GM23338 (cell line): ENCODE data around the gene PTPN6. TPM values are rescaled to one million over a fixed set of nuclear protein-coding genes. Genes with fewer than 3 reads are reported as not detected.

Experiments
- ATAC-seq: fragments of 200-7000 bp; cut with Tn5 transposase; 3 replicates; pipeline ENCODE4 v1.9.1; 2020
- DNase-seq: peaks from one replicate; pipeline ENCODE4 v3.0.0-alpha.2; 2015; ENCODE audit warnings: low spot score
- H2AFZ ChIP-seq: fragments of 200-600 bp; sonication (generic); 2 replicates; pipeline ENCODE4 v1.8.0; 2016; ENCODE audit warnings: antibody characterized with exemption, mild to moderate bottlenecking, moderate library complexity
- H3F3A ChIP-seq: fragments of 200-600 bp; sonication (generic); replicated peaks from 2 replicates; pipeline ENCODE4 v1.8.0; 2017; ENCODE audit warnings: antibody characterized with exemption, mixed run types, low read depth
- H3K27ac ChIP-seq: fragments of 200-600 bp; sonication (generic); 2 replicates; pipeline ENCODE4 v1.6.1; 2016; ENCODE audit warnings: low read depth
- H3K27me3 ChIP-seq: fragments of 200-600 bp; sonication (generic); 2 replicates; pipeline ENCODE4 v1.8.0; 2016; ENCODE audit warnings: mild to moderate bottlenecking, mixed run types, moderate library complexity; ENCODE audit not compliant: insufficient read depth
- H3K36me3 ChIP-seq: fragments of 200-600 bp; sonication (generic); 2 replicates; pipeline ENCODE4 v1.8.0; 2016; ENCODE audit warnings: mild to moderate bottlenecking; ENCODE audit not compliant: insufficient read depth
- H3K4me1 ChIP-seq: fragments of 200-600 bp; sonication (generic); 2 replicates; pipeline ENCODE4 v1.8.0; 2016; ENCODE audit warnings: mild to moderate bottlenecking, moderate library complexity; ENCODE audit not compliant: insufficient read depth
- H3K4me2 ChIP-seq: fragments of 200-600 bp; sonication (generic); 2 replicates; pipeline ENCODE4 v1.7.1; 2017; ENCODE audit warnings: mixed run types
- H3K4me3 ChIP-seq: fragments of 200-600 bp; sonication (generic); 2 replicates; pipeline ENCODE4 v1.6.1; 2016; ENCODE audit warnings: mixed run types
- H3K79me2 ChIP-seq: fragments of 200-600 bp; sonication (generic); replicated peaks from 2 replicates; pipeline ENCODE4 v1.8.0; 2017; ENCODE audit warnings: mild to moderate bottlenecking; ENCODE audit not compliant: insufficient read depth
- H3K9me2 ChIP-seq: fragments of 200-600 bp; sonication (generic); 2 replicates; pipeline ENCODE4 v1.8.0; 2017; ENCODE audit not compliant: insufficient read depth
- H4K20me1 ChIP-seq: fragments of 200-600 bp; sonication (generic); replicated peaks from 2 replicates; pipeline ENCODE4 v1.8.0; 2017; ENCODE audit warnings: mild to moderate bottlenecking; ENCODE audit not compliant: insufficient read depth
- H3K27ac Mint-ChIP-seq: 2 replicates; pipeline ENCODE4 v1.8.0; 2020; ENCODE audit warnings: inconsistent platforms, mild to moderate bottlenecking, moderate library complexity, mixed read lengths
- H3K27me3 Mint-ChIP-seq: 3 replicates; pipeline ENCODE4 v1.8.0; 2022; ENCODE audit warnings: low read depth, mild to moderate bottlenecking, moderate library complexity, mixed read lengths, inconsistent platforms; ENCODE audit not compliant: insufficient read depth, poor library complexity
- H3K36me3 Mint-ChIP-seq: 3 replicates; pipeline ENCODE4 v1.8.0; 2021; ENCODE audit warnings: low read depth, mild to moderate bottlenecking, inconsistent platforms, moderate library complexity, mixed read lengths
- H3K4me1 Mint-ChIP-seq: 3 replicates; pipeline ENCODE4 v1.8.0; 2020; ENCODE audit warnings: mild to moderate bottlenecking, inconsistent platforms, mixed read lengths
- H3K4me3 Mint-ChIP-seq: 3 replicates; pipeline ENCODE4 v1.8.0; 2021; ENCODE audit warnings: moderate library complexity, mild to moderate bottlenecking, inconsistent platforms, mixed read lengths
- H3K9me3 Mint-ChIP-seq: 3 replicates; pipeline ENCODE4 v1.8.0; 2020; ENCODE audit warnings: moderate library complexity, mild to moderate bottlenecking, inconsistent platforms, mixed read lengths
- CREB1 ChIP-seq: fragments of 250-450 bp; sonication (Bioruptor Pico); IDR thresholded peaks from 2 replicates; pipeline ENCODE4 v1.5.0; 2020; ENCODE audit warnings: low read depth, mild to moderate bottlenecking, moderate library complexity
- CTCF ChIP-seq, 2 experiments: fragments of 200-600 bp in 1 of 2; sonication (generic) in 1 of 2; conservative IDR thresholded peaks; 2 replicates each; pipeline versions ENCODE4 v1.5.1 to v1.6.1; 2016 to 2017; ENCODE audit warnings: antibody characterized with exemption in 2 of 2, low read depth in 2 of 2, mild to moderate bottlenecking in 2 of 2, moderate library complexity in 1 of 2
- ETS1 ChIP-seq: IDR thresholded peaks from 2 replicates; pipeline ENCODE4 v1.6.1; 2016; ENCODE audit warnings: antibody characterized with exemption
- EZH2 ChIP-seq: fragments of 200-600 bp; sonication (generic); IDR thresholded peaks from one replicate; pipeline ENCODE4 v1.8.0; 2017; ENCODE audit warnings: antibody characterized with exemption, mild to moderate bottlenecking, low read depth; ENCODE audit not compliant: unreplicated experiment
- JUNB ChIP-seq: IDR thresholded peaks from one replicate; pipeline ENCODE4 v1.6.1; 2016; ENCODE audit warnings: antibody characterized with exemption; ENCODE audit not compliant: unreplicated experiment
- NANOG ChIP-seq: IDR thresholded peaks from 2 replicates; pipeline ENCODE4 v1.6.1; 2016; ENCODE audit warnings: antibody characterized with exemption, borderline replicate concordance
- POLR2AphosphoS5 ChIP-seq: IDR thresholded peaks from 2 replicates; pipeline ENCODE4 v1.6.1; 2016; ENCODE audit warnings: antibody characterized with exemption, low read depth
- REST ChIP-seq: IDR thresholded peaks from one replicate; pipeline ENCODE4 v1.6.1; 2018; ENCODE audit warnings: antibody characterized with exemption; ENCODE audit not compliant: unreplicated experiment
- STAT1 ChIP-seq: IDR thresholded peaks from one replicate; pipeline ENCODE4 v1.6.1; 2016; ENCODE audit warnings: antibody characterized with exemption; ENCODE audit not compliant: unreplicated experiment
- ZNF114 ChIP-seq: fragments of 250-450 bp; sonication (Bioruptor Pico); IDR thresholded peaks from 2 replicates; pipeline ENCODE4 v1.5.0; 2020; ENCODE audit warnings: mild to moderate bottlenecking, moderate library complexity
- ZNF462 ChIP-seq: fragments of 250-450 bp; sonication (Bioruptor Pico); IDR thresholded peaks from 2 replicates; pipeline ENCODE4 v1.5.0; 2020; ENCODE audit warnings: mild to moderate bottlenecking, moderate library complexity
- polyA plus RNA-seq: library from polyadenylated mRNA; unstranded; fragments of >200 nt; fragmentation: Nextera tagmentation; extraction: Ambion mirVana; gene quantifications from 2 replicates; pipeline ENCODE4 v1.2.1, GENCODE V29; 2016
- total RNA-seq: library from RNA; depleted of rRNA; stranded (reverse); fragments of >200 nt; shearing (Covaris generic); gene quantifications from 2 replicates; pipeline ENCODE4 v1.2.3, GENCODE V29; 2014

PTPN6 gene
- total and polyA plus RNA-seq, 2 experiments from 2014 or later, result 25.3 to 35.4 TPM

- Histone ChIP-seq H3K36me3 (no peaks in the 10 kb centered on the region), H4K20me1 (no peaks in the 10 kb centered on the region), H3K4me1 (peaks cover 14% of the 10 kb centered on the region), H3K9me2 (no peaks in the 10 kb centered on the region), H3K79me2 (no peaks in the 10 kb centered on the region), H3K27ac (no peak overlapping the region), H3K4me2 (no peak overlapping the region), H3F3A (no peaks in the 10 kb centered on the region), H3K4me3 (no peak overlapping the region), H2AFZ (no peak overlapping the region), H3K27me3 (no peaks in the 10 kb centered on the region)
- no peak for TF ChIP-seq STAT1
- no peak for TF ChIP-seq JUNB
- TF ChIP-seq EZH2, result no peak
- no peak for TF ChIP-seq CTCF (conservative IDR thresholded peaks at IDR 0.05; ENCODE audit: low read depth in 2 of 2)
- TF ChIP-seq CREB1, result no peak
- TF ChIP-seq REST, result no peak
- TF ChIP-seq ETS1, result no peak
- TF ChIP-seq POLR2AphosphoS5, result no peak
- TF ChIP-seq ZNF462, result no peak
- no peak for TF ChIP-seq ZNF114 (CRISPR knock-in tag)
- no peak for TF ChIP-seq NANOG
- H3K27ac Mint-ChIP-seq, result no peak overlapping the region
- no peaks in the 10 kb centered on the region for H3K9me3 Mint-ChIP-seq
- no peak overlapping the region for H3K4me3 Mint-ChIP-seq
- no peaks in the 10 kb centered on the region; the same call in 2 of the 3 replicates for H3K36me3 Mint-ChIP-seq
- peaks cover 17% of the 10 kb centered on the region for H3K27me3 Mint-ChIP-seq
- no peak for ATAC-seq
- DNase-seq, result no peak
- H3K4me1 Mint-ChIP-seq, result peaks cover 33% of the 10 kb centered on the region
Measured at GRCh38 chr12:6955108-6956020, 4.2 kb downstream of the PTPN6 start.
